NCI-H2196 treated with DMSO at 0.1 percent for 48 hours (cell line): ENCODE data around the gene TREH.
A peak's percentile ranks its signal among the peaks of the same experiment; 100 is the strongest.
"Not testable (repeated sequence)": the region's sequence is repeated elsewhere in the genome, so short reads cannot be mapped to it uniquely, and the experiment has no call there.

Source experiments
- DNase-seq: peaks from one replicate; lab custom pipeline; 2025; ENCODE audit not compliant: unreplicated experiment; lab: John Stamatoyannopoulos, UW

TREH gene

GRCh38 chr11:118615282-118615975 lies 64.0 kb downstream of the TREH start:
- no peak for DNase-seq

- DNase-seq = no peak
Observed at GRCh38 chr11:118614511-118614910, 64.9 kb downstream of the TREH start.

- DNase-seq = no peak
Observed at GRCh38 chr11:118612378-118612777, 67.1 kb downstream of the TREH start.

- not testable (repeated sequence) for DNase-seq
Observed at GRCh38 chr11:118611433-118611795, 68.0 kb downstream of the TREH start.

GRCh38 chr11:118610773-118611432 lies 68.5 kb downstream of the TREH start:
- no peak for DNase-seq

- no peak for DNase-seq
Observed at GRCh38 chr11:118610225-118610772, 69.2 kb downstream of the TREH start.

GRCh38 chr11:118609380-118610224 lies 69.8 kb downstream of the TREH start:
- no peak for DNase-seq

GRCh38 chr11:118608360-118609227 lies 70.9 kb downstream of the TREH start:
- no peak for DNase-seq

- DNase-seq = peak; percentile 23
Observed at GRCh38 chr11:118607401-118608359, 71.8 kb downstream of the TREH start, which contains the start of gene PHLDB1. Gene PHLDB1, plus strand, starts transcription at chr11:118607615. Its CDS starts 6,222 bp downstream, at chr11:118613837.
